IMR-90 (cell line): ENCODE data around the gene TOMM40. TPM values are rescaled to one million over a fixed set of nuclear protein-coding genes. Genes with fewer than 3 reads are reported as not detected.

ENCODE experiments used
- ATAC-seq: fragments of 200-7000 bp; cut with Tn5 transposase; 2 replicates; pipeline ENCODE4 v1.9.1; 2020; ENCODE audit warnings: low read depth, mild to moderate bottlenecking, moderate library complexity
- BruUV-seq: library from RNA; stranded (reverse); fragments of 400-500 nt; replicated peaks from 2 replicates; lab custom pipeline; 2021; lab: Mats Ljungman, UMichigan
- CTCF ChIA-PET: fragments of 300-600 bp; formaldehyde crosslinking; extraction: SDS; loops from one replicate; lab custom pipeline; 2021; ENCODE audit warnings: antibody characterized with exemption; lab: Yijun Ruan, JAX
- POLR2A ChIA-PET: fragments of 300-600 bp; sonication (Branson Sonifier 250); formaldehyde crosslinking; loops from one replicate; lab custom pipeline; 2022; ENCODE audit warnings: antibody characterized with exemption; ENCODE audit not compliant: unreplicated experiment; lab: Charles Lee
- DNase-seq: peaks from one replicate; pipeline ENCODE4 v3.0.0; 2013
- H2AFZ ChIP-seq: replicated peaks from 2 replicates; pipeline ENCODE3; 2013; ENCODE audit warnings: low read length, mild to moderate bottlenecking; ENCODE audit not compliant: poor library complexity
- H2AK5ac ChIP-seq: 2 replicates; pipeline ENCODE4 v1.6.1; 2013; ENCODE audit warnings: low read depth, low read length, inconsistent platforms
- H2AK9ac ChIP-seq: replicated peaks from 2 replicates; pipeline ENCODE3; 2013; ENCODE audit warnings: mild to moderate bottlenecking, low read depth, low read length, moderate library complexity; ENCODE audit not compliant: poor library complexity
- H2BK120ac ChIP-seq: 2 replicates; pipeline ENCODE4 v1.6.1; 2013; ENCODE audit warnings: low read depth, low read length, inconsistent platforms
- H2BK15ac ChIP-seq: 3 replicates; pipeline ENCODE4 v1.6.1; 2013; ENCODE audit warnings: low read depth, low read length, inconsistent platforms
- H2BK20ac ChIP-seq: 2 replicates; pipeline ENCODE4 v1.6.1; 2013; ENCODE audit warnings: low read depth, mild to moderate bottlenecking, inconsistent platforms, low read length, moderate library complexity
- H2BK5ac ChIP-seq: 2 replicates; pipeline ENCODE4 v1.6.1; 2013; ENCODE audit warnings: mild to moderate bottlenecking, low read depth, low read length, inconsistent platforms; ENCODE audit not compliant: poor library complexity, severe bottlenecking
- H3K14ac ChIP-seq: replicated peaks from 2 replicates; pipeline ENCODE4 v1.6.1; 2013; ENCODE audit warnings: low read depth, low read length, inconsistent platforms
- H3K18ac ChIP-seq: 2 replicates; pipeline ENCODE4 v1.6.1; 2013; ENCODE audit warnings: low read depth, low read length, control low read depth
- H3K23ac ChIP-seq: 2 replicates; pipeline ENCODE4 v1.6.1; 2013; ENCODE audit warnings: low read depth, low read length, inconsistent platforms
- H3K27ac ChIP-seq: 2 replicates; pipeline ENCODE4 v1.5.1; 2013; ENCODE audit warnings: mild to moderate bottlenecking, control low read depth, low read length; ENCODE audit not compliant: insufficient read depth
- H3K27me3 ChIP-seq: 2 replicates; pipeline ENCODE4 v1.6.1; 2013; ENCODE audit warnings: low read length; ENCODE audit not compliant: control insufficient read depth, insufficient read depth
- H3K36me3 ChIP-seq: 2 replicates; pipeline ENCODE4 v1.6.1; 2013; ENCODE audit warnings: low read length, mixed read lengths; ENCODE audit not compliant: control insufficient read depth, insufficient read depth
- H3K4ac ChIP-seq: 2 replicates; pipeline ENCODE4 v1.6.1; 2013; ENCODE audit warnings: low read depth, low read length, inconsistent platforms
- H3K4me1 ChIP-seq: 2 replicates; pipeline ENCODE4 v1.6.1; 2013; ENCODE audit warnings: low read length, mixed read lengths; ENCODE audit not compliant: control insufficient read depth, insufficient read depth
- H3K4me2 ChIP-seq: 2 replicates; pipeline ENCODE4 v1.6.1; 2013; ENCODE audit warnings: low read depth, mild to moderate bottlenecking, control low read depth, low read length, moderate library complexity
- H3K4me3 ChIP-seq: 2 replicates; pipeline ENCODE4 v1.5.1; 2013; ENCODE audit warnings: low read depth, mild to moderate bottlenecking, control low read depth, low read length, moderate library complexity; ENCODE audit not compliant: insufficient read depth
- H3K56ac ChIP-seq: 2 replicates; pipeline ENCODE4 v1.6.1; 2013; ENCODE audit warnings: low read length, inconsistent platforms; ENCODE audit not compliant: insufficient read depth; ENCODE audit errors: extremely low read depth
- H3K79me1 ChIP-seq, 2 experiments: 2 replicates each; pipeline ENCODE4 v1.6.1; 2013; ENCODE audit warnings: low read length in 2 of 2, inconsistent platforms in 1 of 2, low read depth in 1 of 2
- H3K9ac ChIP-seq: 2 replicates; pipeline ENCODE4 v1.6.1; 2013; ENCODE audit warnings: low read depth, low read length, control low read depth
- H3K9me1 ChIP-seq: 2 replicates; pipeline ENCODE4 v1.6.1; 2013; ENCODE audit warnings: low read length, inconsistent platforms; ENCODE audit not compliant: insufficient read depth
- H3K9me3 ChIP-seq: 2 replicates; pipeline ENCODE4 v1.6.1; 2013; ENCODE audit warnings: low read length; ENCODE audit not compliant: control insufficient read depth, insufficient read depth
- H4K20me1 ChIP-seq: 2 replicates; pipeline ENCODE4 v1.6.1; 2013; ENCODE audit warnings: low read length, inconsistent platforms; ENCODE audit not compliant: insufficient read depth
- H4K5ac ChIP-seq: 2 replicates; pipeline ENCODE4 v1.6.1; 2013; ENCODE audit warnings: mild to moderate bottlenecking, low read depth, low read length, control low read depth
- H4K8ac ChIP-seq, 2 experiments: 2 replicates each; pipeline ENCODE4 v1.6.1; 2013; ENCODE audit warnings: low read depth in 2 of 2, low read length in 2 of 2, control low read depth in 1 of 2, inconsistent platforms in 1 of 2
- H4K91ac ChIP-seq: 2 replicates; pipeline ENCODE4 v1.6.1; 2013; ENCODE audit warnings: low read depth, low read length, inconsistent platforms; ENCODE audit not compliant: insufficient read depth
- BHLHE40 ChIP-seq: fragments of 150-350 bp; IDR thresholded peaks from 2 replicates; pipeline ENCODE4 v1.6.1; 2016; ENCODE audit warnings: mild to moderate bottlenecking, low read depth, low read length
- CEBPB ChIP-seq: IDR thresholded peaks from 2 replicates; pipeline ENCODE4 v1.6.1; 2012; ENCODE audit warnings: low read depth, low read length, improper control_type of control experiment
- CTCF ChIP-seq: conservative IDR thresholded peaks from 2 replicates; pipeline ENCODE4 v1.5.1; 2012; ENCODE audit warnings: mild to moderate bottlenecking, low read depth, low read length, improper control_type of control experiment
- FOS ChIP-seq: fragments of 150-350 bp; IDR thresholded peaks from 2 replicates; pipeline ENCODE4 v1.6.1; 2016; ENCODE audit warnings: low read depth, low read length
- MAFK ChIP-seq: IDR thresholded peaks from 2 replicates; pipeline ENCODE4 v1.6.1; 2012; ENCODE audit warnings: low read depth, low read length, improper control_type of control experiment
- MAZ ChIP-seq: IDR thresholded peaks from 2 replicates; pipeline ENCODE4 v1.6.1; 2012; ENCODE audit warnings: low read depth, mild to moderate bottlenecking, low read length, improper control_type of control experiment, moderate library complexity, borderline replicate concordance
- MXI1 ChIP-seq: IDR thresholded peaks from 2 replicates; pipeline ENCODE4 v1.6.1; 2012; ENCODE audit warnings: low read depth, mild to moderate bottlenecking, low read length, moderate library complexity, borderline replicate concordance
- NFE2L2 ChIP-seq: fragments of 150-350 bp; IDR thresholded peaks from 2 replicates; pipeline ENCODE4 v1.6.1; 2016; ENCODE audit warnings: low read depth, mild to moderate bottlenecking, low read length
- POLR2A ChIP-seq: IDR thresholded peaks from 2 replicates; pipeline ENCODE4 v1.6.1; 2012; ENCODE audit warnings: mild to moderate bottlenecking, low read depth, low read length
- RCOR1 ChIP-seq: IDR thresholded peaks from 2 replicates; pipeline ENCODE4 v1.6.1; 2012; ENCODE audit warnings: mild to moderate bottlenecking, low read length, improper control_type of control experiment; ENCODE audit not compliant: insufficient replicate concordance
- SMC3 ChIP-seq: fragments of 150-350 bp; IDR thresholded peaks from 2 replicates; pipeline ENCODE4 v1.6.1; 2016; ENCODE audit warnings: low read depth, mild to moderate bottlenecking, antibody characterized with exemption, low read length, moderate library complexity
- USF2 ChIP-seq: fragments of 150-350 bp; IDR thresholded peaks from 2 replicates; pipeline ENCODE4 v1.6.1; 2017; ENCODE audit warnings: mild to moderate bottlenecking, antibody characterized with exemption, low read length, low read depth
- WGBS, 2 experiments: methylation state at CpG; one replicate each; pipeline versions ENCODE4 v1.1.5 to v1.1.7; 2013; ENCODE audit warnings: missing lambda C conversion rate in 2 of 2; ENCODE audit not compliant: insufficient read length in 1 of 2; ENCODE audit errors: extremely low coverage in 2 of 2; 5-methylcytosine and 5-hydroxymethylcytosine counted together
- dilution Hi-C: fragments of 300-500 bp; cut with HindIII; formaldehyde crosslinking; loops from one replicate; pipeline ENCODE4 v1.14.3; 2018; ENCODE audit warnings: low sequenced_read_pairs; ENCODE audit not compliant: unreplicated experiment
- in situ Hi-C: fragments of 300-500 bp; cut with MboI; formaldehyde crosslinking; loops from 3 replicates; pipeline ENCODE4 v1.14.3; 2019; ENCODE audit warnings: low sequenced_read_pairs, inconsistent platforms, mixed read lengths
- intact Hi-C: fragments of 100-400 bp; cut with micrococcal nuclease; formaldehyde crosslinking; loops from 2 replicates; pipeline ENCODE4 v1.10.0; 2022
- polyA plus RNA-seq, 3 experiments: library from polyadenylated mRNA; depleted of rRNA; stranded (reverse); fragments of >200 nt; gene quantifications; 2 replicates each; pipeline ENCODE4 v1.2.3, GENCODE V29; 2012; ENCODE audit warnings: low replicate concordance in 1 of 3
- total RNA-seq: library from RNA; depleted of rRNA; stranded (reverse); fragments of >200 nt; gene quantifications from 2 replicates; pipeline ENCODE4 v1.2.3, GENCODE V29; 2012

Gene TOMM40
- total and polyA plus RNA-seq, 2 of the 4 experiments (the other 2 are of a cell fraction): 54.8 to 62.6 TPM

GRCh38 chr19:44872661-44873060, 18.4 kb upstream of the TOMM40 start:
- Histone ChIP-seq H3K14ac (no peak overlapping the region), H3K56ac (no peak overlapping the region), H3K18ac (no peak overlapping the region), H2BK5ac (no peak overlapping the region), H2AFZ (no peak overlapping the region), H3K4me1 (peaks cover 2% of the 10 kb centered on the region; the same call in 1 of the 2 replicates), H3K36me3 (peaks cover 76% of the 10 kb centered on the region), H3K9me3 (no peaks in the 10 kb centered on the region), H3K27me3 (no peaks in the 10 kb centered on the region), H2BK120ac (no peak overlapping the region), H4K91ac (no peak overlapping the region), H4K20me1 (peaks cover 32% of the 10 kb centered on the region), H3K27ac (no peak overlapping the region), H4K5ac (no peak overlapping the region), H3K79me1 (peaks cover 30 to 84% of the 10 kb centered on the region in 2 experiments), H2AK9ac (no peak overlapping the region), H2BK15ac (no peak overlapping the region), H3K9ac (no peak overlapping the region), H3K4ac (no peak overlapping the region), H4K8ac (no peak overlapping the region), H3K4me2 (no peak overlapping the region), H2BK20ac (no peak overlapping the region), H3K9me1 (peaks cover 8% of the 10 kb centered on the region; the same call in 1 of the 2 replicates), H3K4me3 (no peak overlapping the region), H3K23ac (no peak overlapping the region), H2AK5ac (no peak overlapping the region)
- dilution Hi-C loops: no loop called here
- WGBS, 2 experiments: 14% methylated on average over 1 of the region's 4 CpGs; no CpG with 5 or more reads in 1 of the 2 experiments
- TF ChIP-seq POLR2A: no peak
- no peak for TF ChIP-seq MAZ
- no peak for TF ChIP-seq USF2
- TF ChIP-seq RCOR1: no peak
- TF ChIP-seq CEBPB: no peak
- no peak for TF ChIP-seq BHLHE40
- TF ChIP-seq SMC3: no peak
- no peak for TF ChIP-seq MAFK
- TF ChIP-seq NFE2L2: no peak
- TF ChIP-seq CTCF: no peak
- TF ChIP-seq MXI1: no peak
- TF ChIP-seq FOS: no peak
- ChIA-PET CTCF (no interaction called here), POLR2A (no interaction called here)
- DNase-seq: no peak
- intact Hi-C loops: no loop called here
- ATAC-seq: no peak
- in situ Hi-C loops: no loop called here
- no TSS peak for BruUV-seq
